HepG2 (cell line): ENCODE data around the gene CDC42EP1. TPM values are rescaled to one million over a fixed set of nuclear protein-coding genes. Genes with fewer than 3 reads are reported as not detected.
A peak's percentile ranks its signal among the peaks of the same experiment; 100 is the strongest.
"Not testable (repeated sequence)": the region's sequence is repeated elsewhere in the genome, so short reads cannot be mapped to it uniquely, and the experiment has no call there.

Source experiments
- ATAC-seq: fragments of 200-7000 bp; cut with Tn5 transposase; 3 replicates; pipeline ENCODE4 v1.9.1; 2020; ENCODE audit warnings: mild to moderate bottlenecking, moderate library complexity
- BruUV-seq: library from RNA; stranded (reverse); fragments of 400-500 nt; replicated peaks from 2 replicates; lab custom pipeline; 2021; lab: Mats Ljungman, UMichigan
- CTCF ChIA-PET: fragments of 300-600 bp; formaldehyde crosslinking; extraction: SDS; loops from one replicate; lab custom pipeline; 2021; ENCODE audit warnings: low total read pairs, inconsistent platforms, low intra/inter-chr PET ratio; lab: Yijun Ruan, JAX
- POLR2A ChIA-PET: fragments of 350-600 bp; sonication (Branson Sonifier 250); formaldehyde crosslinking; loops from one replicate; lab custom pipeline; 2020; ENCODE audit warnings: antibody characterized with exemption, inconsistent platforms; lab: Yijun Ruan, JAX
- DNase-seq: peaks from one replicate; pipeline ENCODE4 v3.0.0-alpha.2; 2015; ENCODE audit warnings: low spot score
- FAIRE-seq: peaks from 3 replicates; lab custom pipeline; 2011; peaks lifted over from hg19 to GRCh38; lab: Jason Lieb, UNC
- H2AFZ ChIP-seq: one replicate; pipeline ENCODE4 v1.6.1; 2011; ENCODE audit warnings: low read length, inconsistent platforms
- H3K27ac ChIP-seq: fragments of 300-600 bp; 3 replicates; pipeline ENCODE4 v1.8.0; 2011; ENCODE audit warnings: mixed run types, mild to moderate bottlenecking, mixed read lengths, low read length, inconsistent platforms; ENCODE audit not compliant: insufficient read depth; ENCODE audit errors: extremely low read length
- H3K27me3 ChIP-seq, 2 experiments: fragments of 200-600 bp in 1 of 2; 2 replicates in 1 of 2; 3 replicates in 1 of 2; pipeline versions ENCODE4 v1.6.0 to v1.8.0; 2011; ENCODE audit warnings: low read length in 2 of 2, mild to moderate bottlenecking in 2 of 2, moderate library complexity in 2 of 2, inconsistent platforms in 1 of 2; ENCODE audit not compliant: insufficient read depth in 2 of 2, control insufficient read depth in 1 of 2
- H3K36me3 ChIP-seq, 2 experiments: fragments of 200-600 bp in 1 of 2; replicated peaks in 1 of 2; 2 replicates in 1 of 2; 3 replicates in 1 of 2; pipeline versions ENCODE4 v1.5.1 to v1.8.0; 2011; ENCODE audit warnings: low read length in 2 of 2, inconsistent platforms in 1 of 2; ENCODE audit not compliant: insufficient read depth in 2 of 2, control insufficient read depth in 1 of 2
- H3K4me1 ChIP-seq: 2 replicates; pipeline ENCODE4 v1.5.1; 2012; ENCODE audit warnings: low read length, inconsistent platforms; ENCODE audit not compliant: insufficient read depth
- H3K4me2 ChIP-seq: 2 replicates; pipeline ENCODE4 v1.6.0; 2011; ENCODE audit warnings: low read depth, low read length, inconsistent platforms
- H3K4me3 ChIP-seq, 3 experiments: fragments of 200-600 bp in 1 of 3; sonication (generic), shearing (Covaris generic) in 1 of 3; replicated peaks in 1 of 3; 2 replicates each; pipeline ENCODE4 v1.5.1; 2011 to 2016; ENCODE audit warnings: low read length in 3 of 3, inconsistent platforms in 2 of 3, low read depth in 2 of 3, mild to moderate bottlenecking in 2 of 3, control low read depth in 1 of 3, mixed read lengths in 1 of 3; ENCODE audit not compliant: insufficient read depth in 1 of 3
- H3K79me2 ChIP-seq: one replicate; pipeline ENCODE4 v1.6.1; 2011; ENCODE audit warnings: low read length, inconsistent platforms; ENCODE audit not compliant: insufficient read depth
- H3K9ac ChIP-seq: 2 replicates; pipeline ENCODE4 v1.6.0; 2011; ENCODE audit warnings: mild to moderate bottlenecking, low read depth, low read length, inconsistent platforms; ENCODE audit not compliant: insufficient read depth
- H3K9me3 ChIP-seq: 2 replicates; pipeline ENCODE4 v1.5.1; 2012; ENCODE audit warnings: mild to moderate bottlenecking, low read length
- H4K20me1 ChIP-seq: 2 replicates; pipeline ENCODE4 v1.6.0; 2011; ENCODE audit warnings: inconsistent platforms, mild to moderate bottlenecking, low read length, moderate library complexity; ENCODE audit not compliant: insufficient read depth
- ZNF598 ChIP-seq: sonication (generic); formaldehyde crosslinking; IDR thresholded peaks from 2 replicates; pipeline ENCODE4 v1.5.1; 2020; ENCODE audit warnings: mild to moderate bottlenecking, missing genetic modification reagents, borderline replicate concordance
- ZNF629 ChIP-seq: sonication (generic); formaldehyde crosslinking; conservative IDR thresholded peaks from 2 replicates; pipeline ENCODE4 v1.5.0; 2020; ENCODE audit warnings: missing genetic modification reagents
- WGBS: methylation state at CpG from one replicate; pipeline ENCODE4 v1.1.6; 2017; ENCODE audit warnings: low lambda C conversion rate; 5-methylcytosine and 5-hydroxymethylcytosine counted together
- in situ Hi-C: cut with HindIII; loops from 2 replicates; pipeline ENCODE4 v1.10.0; 2017; ENCODE audit warnings: low pct_unique_long_range_greater_than_20kb; ENCODE audit not compliant: extremely low pct_ligation_motif_present
- intact Hi-C: fragments of 100-400 bp; cut with micrococcal nuclease; formaldehyde crosslinking; loops from one replicate; pipeline ENCODE4 v1.10.0; 2022; ENCODE audit not compliant: unreplicated experiment
- polyA plus RNA-seq, 8 experiments: library from polyadenylated mRNA; depleted of rRNA in 3 of 8; stranded (reverse) in 7 of 8; unstranded in 1 of 8; fragments of >200 nt; fragmentation: Illumina TruSeq in 4 of 8; extraction: Trizol in 4 of 8; gene quantifications; 2 replicates each; pipeline versions ENCODE4 v1.2.1 to v1.2.3, GENCODE V29; 2011 to 2016; ENCODE audit warnings: low read depth in 4 of 8, missing spikeins in 1 of 8, mixed read lengths in 1 of 8; ENCODE audit not compliant: insufficient read depth in 1 of 8
- total RNA-seq, 5 experiments: library from RNA; depleted of rRNA; stranded (reverse); fragments of >200 nt; fragmentation: Illumina TruSeq; extraction: Trizol; gene quantifications; 2 replicates each; pipeline ENCODE4 v1.2.3, GENCODE V29; 2016; ENCODE audit warnings: low read depth in 1 of 5

Gene CDC42EP1
- total and polyA plus RNA-seq, 2 of the 13 experiments (the other 11 are each of a cell fraction or from before 2014, with no cell fraction given): 17.1 to 29.5 TPM

- CTCF ChIA-PET, BruUV-seq, H3K27me3 ChIP-seq, H3K79me2 ChIP-seq, H3K4me3 ChIP-seq, H3K9ac ChIP-seq, H3K36me3 ChIP-seq, H3K9me3 ChIP-seq, H4K20me1 ChIP-seq, H3K27ac ChIP-seq, DNase-seq, in situ Hi-C loops: not testable (repeated sequence)
- intact Hi-C loops: loop anchor here (10.0 kb wide), 1 partner anchor 52 kb away; no protein-coding TSS in a partner anchor
- ATAC-seq: 0 out of 3 replicates have a peak, but pooled peaks have one; percentile 16
- FAIRE-seq: peak; percentile 18
- Histone ChIP-seq H3K4me2 (peak overlapping the region; percentile 41), H3K4me1 (peaks cover 60% of the 10 kb centered on the region), H2AFZ (peak overlapping the region; percentile 16)
- TF ChIP-seq ZNF629 (peak; percentile 45), ZNF598 (CRISPR knock-in tag) (0 out of 2 replicates have a peak, but pooled peaks have one; percentile 39)
- 41% methylated on average over 9 of the region's 9 CpGs for WGBS
- POLR2A ChIA-PET: interaction anchor here (0.7 to 1.7 kb wide), 6 partner anchors 14 to 36 kb away, joined by 3 to 11 read pairs (median 4); no protein-coding TSS in a partner anchor
These were observed 33.1 kb upstream of the CDC42EP1 start for GRCh38 chr22:37527081-37527752.

DNA sequence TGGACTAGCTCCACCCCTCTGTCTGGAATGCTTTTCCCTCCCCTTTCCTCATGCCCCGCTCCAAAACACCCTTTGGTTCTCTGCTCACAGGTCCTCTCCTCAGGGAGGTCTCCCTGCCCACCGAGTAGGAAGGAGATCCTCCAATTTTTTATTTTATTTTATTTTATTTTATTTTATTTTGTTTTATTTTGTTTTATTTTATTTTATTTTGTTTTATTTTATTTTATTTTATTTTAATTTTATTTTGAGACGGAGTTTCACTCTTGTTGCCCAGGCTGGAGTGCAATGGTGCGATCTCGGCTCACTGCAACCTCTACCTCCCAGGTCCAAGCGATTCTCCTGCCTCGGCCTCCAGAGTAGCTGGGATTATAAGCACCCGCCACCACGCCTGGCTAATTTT is 32.3 kb upstream of the CDC42EP1 start:
- 69% methylated on average over 9 of the region's 9 CpGs for WGBS
- H3K36me3 ChIP-seq, H3K4me3 ChIP-seq, H2AFZ ChIP-seq, H4K20me1 ChIP-seq, BruUV-seq, H3K9me3 ChIP-seq, FAIRE-seq, H3K9ac ChIP-seq, ATAC-seq, DNase-seq, H3K27ac ChIP-seq, CTCF ChIA-PET, H3K27me3 ChIP-seq, in situ Hi-C loops, H3K79me2 ChIP-seq: not testable (repeated sequence)
- POLR2A ChIA-PET: interaction anchor here (1.2 to 1.7 kb wide), 3 partner anchors 15 to 35 kb away, joined by 4 to 11 read pairs (median 5); no protein-coding TSS in a partner anchor
- intact Hi-C loops: loop anchor here (10.0 kb wide), 1 partner anchor 53 kb away; no protein-coding TSS in a partner anchor
- peak overlapping the region; percentile 41; the same call in 1 of the 2 replicates for H3K4me2 ChIP-seq
- H3K4me1 ChIP-seq: peaks cover 52% of the 10 kb centered on the region
